Endodermal cell (in vitro differentiated cells): ENCODE measurements around the gene TBPL2. TPM values are rescaled to one million over a fixed set of nuclear protein-coding genes. Genes with fewer than 3 reads are reported as not detected.

ENCODE experiments used
- DNase-seq: peaks from one replicate; pipeline ENCODE4 v3.0.0-alpha.2; 2017
- H3K27ac ChIP-seq: 2 replicates; pipeline ENCODE4 v1.5.1; 2013; ENCODE audit warnings: mild to moderate bottlenecking, low read depth, low read length, moderate library complexity
- H3K27me3 ChIP-seq: 2 replicates; pipeline ENCODE4 v1.6.1; 2013; ENCODE audit warnings: mild to moderate bottlenecking, low read length, moderate library complexity; ENCODE audit not compliant: insufficient read depth, control insufficient read depth, poor library complexity, severe bottlenecking
- H3K36me3 ChIP-seq: 2 replicates; pipeline ENCODE4 v1.7.0; 2013; ENCODE audit warnings: mild to moderate bottlenecking, low read length, moderate library complexity; ENCODE audit not compliant: control insufficient read depth, insufficient read depth
- H3K4me1 ChIP-seq: one replicate; pipeline ENCODE4 v1.7.0; 2013; ENCODE audit warnings: low read length; ENCODE audit not compliant: control insufficient read depth, insufficient read depth
- H3K4me3 ChIP-seq: 2 replicates; pipeline ENCODE4 v1.5.1; 2013; ENCODE audit warnings: mild to moderate bottlenecking, low read length, moderate library complexity
- H3K9ac ChIP-seq: 2 replicates; pipeline ENCODE4 v1.6.1; 2013; ENCODE audit warnings: mild to moderate bottlenecking, low read length, moderate library complexity; ENCODE audit not compliant: poor library complexity, severe bottlenecking; ENCODE audit errors: extremely low read depth
- H3K9me3 ChIP-seq: 2 replicates; pipeline ENCODE4 v1.6.1; 2013; ENCODE audit warnings: mild to moderate bottlenecking, low read length, moderate library complexity; ENCODE audit not compliant: control insufficient read depth
- H3K27ac Mint-ChIP-seq: 2 replicates; pipeline ENCODE4 v1.8.0; 2020; ENCODE audit warnings: mixed read lengths
- H3K27me3 Mint-ChIP-seq: 2 replicates; pipeline ENCODE4 v1.8.0; 2021; ENCODE audit warnings: mild to moderate bottlenecking, mixed read lengths; ENCODE audit not compliant: insufficient read depth
- H3K36me3 Mint-ChIP-seq: 2 replicates; pipeline ENCODE4 v1.8.0; 2020; ENCODE audit warnings: low read depth, mixed read lengths
- H3K4me1 Mint-ChIP-seq: 2 replicates; pipeline ENCODE4 v1.8.0; 2020; ENCODE audit warnings: mixed read lengths
- H3K4me3 Mint-ChIP-seq: 2 replicates; pipeline ENCODE4 v1.8.0; 2020; ENCODE audit warnings: mild to moderate bottlenecking, moderate library complexity, mixed read lengths
- H3K9me3 Mint-ChIP-seq: 2 replicates; pipeline ENCODE4 v1.8.0; 2020; ENCODE audit warnings: mild to moderate bottlenecking, mixed read lengths
- WGBS, 2 experiments: methylation state at CpG; one replicate each; pipeline versions ENCODE4 v1.1.5 to v1.1.7; 2013; ENCODE audit warnings: missing lambda C conversion rate in 2 of 2, mixed read lengths in 1 of 2; ENCODE audit not compliant: insufficient coverage in 1 of 2, insufficient read length in 1 of 2; 5-methylcytosine and 5-hydroxymethylcytosine counted together
- total RNA-seq, 2 donors: library from RNA; stranded (reverse); fragmentation: NEBNext Ultra II Directional in 1 of 2; extraction: Animal tissue kit (Norgen Biotek cat#: 25700) in 1 of 2; gene quantifications; 2 replicates in 1 of 2; 3 replicates in 1 of 2; pipeline ENCODE4 v1.2.1, GENCODE V29; 2021
- TF ChIP-seq, protein P1 (sequence below): fragments of 200-600 bp; sonication (generic); conservative IDR thresholded peaks from 2 replicates; pipeline ENCODE4 v1.5.0; 2021; ENCODE audit warnings: antibody characterized with exemption, mild to moderate bottlenecking

Gene TBPL2
- total RNA-seq, 2 donors from 2014 or later, result not detected

DNA sequence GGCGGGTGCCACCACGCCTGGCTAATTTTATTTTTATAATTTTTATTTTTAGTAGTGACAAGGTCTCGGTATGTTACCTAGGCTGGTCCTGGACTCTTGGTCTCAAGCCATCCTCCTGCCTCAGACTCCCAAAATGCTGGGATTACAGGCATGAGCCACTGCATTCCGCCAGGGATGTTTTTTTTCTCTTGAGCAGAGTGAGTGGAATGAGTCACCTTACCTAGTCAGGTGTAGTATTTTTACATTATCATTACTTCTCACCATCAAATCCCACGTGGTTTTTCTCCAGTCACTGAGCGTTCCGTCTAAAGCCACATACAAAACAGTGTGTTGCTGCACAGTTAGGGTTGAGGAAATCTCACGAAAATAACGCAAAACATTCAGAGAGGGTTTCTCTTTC, 870 bp upstream of the TBPL2 start:
- H3K4me1 ChIP-seq, result no peaks in the 10 kb centered on the region
- H3K36me3 ChIP-seq, result no peaks in the 10 kb centered on the region
- DNase-seq, result no peak
- no peaks in the 10 kb centered on the region for H3K27me3 ChIP-seq
- H3K9me3 ChIP-seq, result peaks cover 8% of the 10 kb centered on the region
- WGBS, 2 experiments, result 88 to 90% methylated on average over 5 to 9 of the region's 9 CpGs
- no peak overlapping the region for H3K4me3 ChIP-seq
- peaks cover 9% of the 10 kb centered on the region for H3K27me3 Mint-ChIP-seq
- TF ChIP-seq, protein P1, sequence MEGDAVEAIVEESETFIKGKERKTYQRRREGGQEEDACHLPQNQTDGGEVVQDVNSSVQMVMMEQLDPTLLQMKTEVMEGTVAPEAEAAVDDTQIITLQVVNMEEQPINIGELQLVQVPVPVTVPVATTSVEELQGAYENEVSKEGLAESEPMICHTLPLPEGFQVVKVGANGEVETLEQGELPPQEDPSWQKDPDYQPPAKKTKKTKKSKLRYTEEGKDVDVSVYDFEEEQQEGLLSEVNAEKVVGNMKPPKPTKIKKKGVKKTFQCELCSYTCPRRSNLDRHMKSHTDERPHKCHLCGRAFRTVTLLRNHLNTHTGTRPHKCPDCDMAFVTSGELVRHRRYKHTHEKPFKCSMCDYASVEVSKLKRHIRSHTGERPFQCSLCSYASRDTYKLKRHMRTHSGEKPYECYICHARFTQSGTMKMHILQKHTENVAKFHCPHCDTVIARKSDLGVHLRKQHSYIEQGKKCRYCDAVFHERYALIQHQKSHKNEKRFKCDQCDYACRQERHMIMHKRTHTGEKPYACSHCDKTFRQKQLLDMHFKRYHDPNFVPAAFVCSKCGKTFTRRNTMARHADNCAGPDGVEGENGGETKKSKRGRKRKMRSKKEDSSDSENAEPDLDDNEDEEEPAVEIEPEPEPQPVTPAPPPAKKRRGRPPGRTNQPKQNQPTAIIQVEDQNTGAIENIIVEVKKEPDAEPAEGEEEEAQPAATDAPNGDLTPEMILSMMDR, result no peak
- no peak overlapping the region for H3K9ac ChIP-seq
- peaks cover 3% of the 10 kb centered on the region for H3K9me3 Mint-ChIP-seq
- no peaks in the 10 kb centered on the region for H3K36me3 Mint-ChIP-seq
- peaks cover 8% of the 10 kb centered on the region for H3K4me1 Mint-ChIP-seq
- no peak overlapping the region for H3K27ac ChIP-seq
- no peak overlapping the region for H3K4me3 Mint-ChIP-seq
- no peak overlapping the region for H3K27ac Mint-ChIP-seq

DNA sequence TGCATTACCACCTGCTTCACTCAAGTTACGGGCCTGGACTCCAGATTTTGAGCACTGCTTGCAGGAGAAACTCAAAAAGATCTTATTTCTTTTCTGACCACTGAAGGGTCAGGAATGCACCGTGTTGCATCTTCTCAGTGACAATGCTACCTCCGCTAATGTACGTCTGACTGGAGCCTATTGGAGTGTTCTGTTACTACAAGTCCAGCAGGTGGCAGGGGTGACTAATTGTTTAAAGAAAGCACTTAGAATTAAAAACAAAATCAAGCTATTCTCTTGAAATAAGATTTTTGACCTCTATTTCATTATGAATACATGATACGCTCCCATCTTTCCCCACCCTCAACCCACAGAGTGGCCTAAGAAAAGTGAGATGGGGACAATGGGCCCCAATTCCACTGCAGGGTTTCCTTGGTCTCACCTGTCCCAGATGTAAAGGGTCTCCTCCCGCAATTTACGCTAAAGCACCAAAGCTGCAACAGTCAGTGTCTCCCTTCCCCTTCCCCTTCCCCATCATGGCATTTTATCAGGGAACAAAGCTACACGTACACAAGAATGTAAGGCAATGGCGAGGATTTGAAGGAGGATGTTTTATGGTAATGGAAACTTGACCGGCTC, 2.2 kb downstream of the TBPL2 start:
- H3K4me3 ChIP-seq, result no peak overlapping the region
- WGBS, 2 experiments, result 50 to 61% methylated on average over 6 to 10 of the region's 10 CpGs
- no peaks in the 10 kb centered on the region for H3K36me3 ChIP-seq
- no peak overlapping the region for H3K27ac Mint-ChIP-seq
- H3K4me1 ChIP-seq, result peaks cover 4% of the 10 kb centered on the region
- H3K4me1 Mint-ChIP-seq, result peaks cover 19% of the 10 kb centered on the region
- DNase-seq, result peak; percentile 63
- H3K4me3 Mint-ChIP-seq, result no peak overlapping the region
- H3K9me3 ChIP-seq, result peaks cover 8% of the 10 kb centered on the region
- TF ChIP-seq, protein P1, result peak; percentile 82
- no peak overlapping the region for H3K27ac ChIP-seq
- no peaks in the 10 kb centered on the region for H3K27me3 ChIP-seq
- no peaks in the 10 kb centered on the region for H3K36me3 Mint-ChIP-seq
- H3K27me3 Mint-ChIP-seq, result peaks cover 9% of the 10 kb centered on the region
- H3K9me3 Mint-ChIP-seq, result peaks cover 3% of the 10 kb centered on the region
- no peak overlapping the region for H3K9ac ChIP-seq

DNA sequence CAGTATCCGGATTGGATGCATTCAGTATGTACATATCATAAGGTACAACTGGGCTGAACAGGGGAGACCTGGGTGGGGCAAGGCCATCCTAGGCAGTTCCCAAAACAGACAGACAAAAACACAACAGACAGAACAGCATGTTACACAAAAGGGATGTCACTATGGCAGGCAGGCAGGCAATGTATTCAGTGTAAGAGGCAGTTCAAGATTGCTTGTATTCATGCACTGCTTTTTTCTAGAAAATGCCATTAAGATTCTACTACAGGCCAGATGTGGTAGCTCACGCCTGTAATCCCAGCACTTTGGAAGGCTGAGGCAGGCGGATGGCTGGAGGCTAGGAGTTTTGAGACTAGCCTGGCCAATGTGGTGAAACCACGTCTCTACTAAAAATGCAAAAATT, 3.5 kb downstream of the TBPL2 start:
- 88 to 94% methylated on average over 3 to 4 of the region's 4 CpGs for WGBS, 2 experiments
- Mint-ChIP-seq H3K4me3 (no peak overlapping the region), H3K27me3 (peaks cover 9% of the 10 kb centered on the region), H3K36me3 (no peaks in the 10 kb centered on the region), H3K9me3 (no peaks in the 10 kb centered on the region), H3K27ac (no peak overlapping the region), H3K4me1 (peaks cover 21% of the 10 kb centered on the region)
- no peaks in the 10 kb centered on the region for H3K36me3 ChIP-seq
- TF ChIP-seq, protein P1, result no peak
- H3K27me3 ChIP-seq, result no peaks in the 10 kb centered on the region
- H3K4me3 ChIP-seq, result no peak overlapping the region
- H3K9me3 ChIP-seq, result no peaks in the 10 kb centered on the region
- no peak for DNase-seq
- H3K27ac ChIP-seq, result no peak overlapping the region
- no peak overlapping the region for H3K9ac ChIP-seq
- H3K4me1 ChIP-seq, result peaks cover 4% of the 10 kb centered on the region
